Measurements from ENCODE around the gene TTBK1.
"Not testable (repeated sequence)": the region's sequence is repeated elsewhere in the genome, so short reads cannot be mapped to it uniquely, and the experiment has no call there.

TTBK1 gene

GRCh38 chr6:43290339-43290904 is 47.1 kb downstream of the TTBK1 start:
- DNase-seq = no peak

DNA sequence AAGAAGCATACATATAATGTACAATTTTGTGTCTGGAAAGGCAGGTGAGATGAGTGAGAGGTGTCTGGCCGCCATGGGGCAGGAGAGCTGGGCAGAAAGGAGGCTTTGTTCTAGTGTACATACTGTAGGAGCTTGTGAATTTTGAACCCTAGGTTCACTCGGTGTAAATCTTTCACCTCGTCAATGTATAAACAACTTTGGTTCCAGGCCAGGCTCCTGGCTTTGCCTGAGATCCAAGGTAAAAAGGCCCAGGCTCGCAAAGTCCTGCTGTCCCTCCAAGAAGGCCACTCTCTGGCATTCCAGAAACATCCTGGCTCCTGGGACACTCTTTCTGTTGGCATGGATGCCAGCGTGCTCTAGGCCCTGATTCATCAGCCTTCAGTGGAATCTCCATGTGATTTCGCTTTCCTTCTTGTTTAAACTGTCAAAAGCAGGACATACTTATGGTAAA is 47.6 kb downstream of the TTBK1 start:
- no peak for DNase-seq

DNA sequence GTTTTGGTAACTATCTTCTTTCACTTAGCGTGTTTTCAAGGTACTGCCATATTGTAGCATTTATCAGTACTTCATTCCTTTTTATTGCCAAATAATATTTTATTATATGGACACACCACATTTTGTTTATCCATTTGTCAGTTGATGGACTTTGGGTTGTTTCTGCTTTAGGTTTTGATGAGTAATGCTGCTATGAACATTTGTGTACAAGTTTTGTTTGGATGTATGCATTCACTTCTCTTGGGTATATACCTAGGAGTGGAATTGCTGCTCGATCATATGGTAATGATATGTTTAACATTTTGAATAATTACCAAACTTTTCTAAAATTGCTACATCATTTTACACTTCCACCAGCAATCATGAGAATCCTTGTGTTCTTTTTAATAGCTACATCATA is 48.4 kb downstream of the TTBK1 start:
- DNase-seq = no peak

DNA sequence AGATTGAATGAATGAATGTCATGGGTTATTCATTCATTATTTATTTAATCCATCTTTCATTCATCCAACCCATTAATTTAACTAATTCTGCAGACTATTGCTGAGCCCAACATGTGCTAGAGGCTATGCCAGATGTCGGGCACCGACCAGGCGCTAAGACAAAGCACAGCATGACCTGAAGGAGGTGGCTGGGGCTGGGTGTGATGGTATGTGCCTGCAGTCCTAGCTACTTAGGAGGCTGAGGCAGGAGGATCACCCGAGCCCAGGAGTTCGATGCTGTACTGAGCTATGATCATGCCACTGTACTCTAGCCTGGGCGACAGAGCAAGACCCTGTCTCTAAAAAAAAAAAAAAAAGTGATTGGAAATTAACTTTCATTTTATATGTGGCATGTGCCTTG is 49.1 kb downstream of the TTBK1 start:
- no peak for DNase-seq

- DNase-seq = no peak
Measured at GRCh38 chr6:43292763-43293318, 49.6 kb downstream of the TTBK1 start.

- DNase-seq = no peak
Measured at GRCh38 chr6:43293698-43294097, 50.4 kb downstream of the TTBK1 start.

GRCh38 chr6:43294536-43294935 is 51.3 kb downstream of the TTBK1 start:
- no peak for DNase-seq

DNA sequence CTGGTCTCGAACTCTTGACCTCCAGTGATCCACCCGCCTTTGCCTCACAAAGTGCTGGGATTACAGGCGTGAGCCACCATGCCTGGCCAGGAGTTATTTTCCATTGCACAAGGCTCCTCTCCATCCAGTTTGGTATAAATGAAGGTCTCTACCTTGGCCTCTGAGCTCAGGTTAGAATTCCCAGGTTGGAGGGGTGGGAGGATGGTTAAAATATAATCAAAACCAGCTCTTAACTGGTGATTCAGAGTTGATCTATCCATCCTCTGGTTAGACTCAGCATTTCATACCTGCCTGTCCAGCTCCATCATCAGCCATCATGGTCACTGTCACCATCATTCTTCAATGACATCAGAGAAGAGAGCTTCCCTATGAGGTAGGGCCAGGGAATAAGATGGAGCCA is 52.2 kb downstream of the TTBK1 start:
- DNase-seq = no peak

GRCh38 chr6:43296780-43297497 is 53.7 kb downstream of the TTBK1 start:
- no peak for DNase-seq

DNA sequence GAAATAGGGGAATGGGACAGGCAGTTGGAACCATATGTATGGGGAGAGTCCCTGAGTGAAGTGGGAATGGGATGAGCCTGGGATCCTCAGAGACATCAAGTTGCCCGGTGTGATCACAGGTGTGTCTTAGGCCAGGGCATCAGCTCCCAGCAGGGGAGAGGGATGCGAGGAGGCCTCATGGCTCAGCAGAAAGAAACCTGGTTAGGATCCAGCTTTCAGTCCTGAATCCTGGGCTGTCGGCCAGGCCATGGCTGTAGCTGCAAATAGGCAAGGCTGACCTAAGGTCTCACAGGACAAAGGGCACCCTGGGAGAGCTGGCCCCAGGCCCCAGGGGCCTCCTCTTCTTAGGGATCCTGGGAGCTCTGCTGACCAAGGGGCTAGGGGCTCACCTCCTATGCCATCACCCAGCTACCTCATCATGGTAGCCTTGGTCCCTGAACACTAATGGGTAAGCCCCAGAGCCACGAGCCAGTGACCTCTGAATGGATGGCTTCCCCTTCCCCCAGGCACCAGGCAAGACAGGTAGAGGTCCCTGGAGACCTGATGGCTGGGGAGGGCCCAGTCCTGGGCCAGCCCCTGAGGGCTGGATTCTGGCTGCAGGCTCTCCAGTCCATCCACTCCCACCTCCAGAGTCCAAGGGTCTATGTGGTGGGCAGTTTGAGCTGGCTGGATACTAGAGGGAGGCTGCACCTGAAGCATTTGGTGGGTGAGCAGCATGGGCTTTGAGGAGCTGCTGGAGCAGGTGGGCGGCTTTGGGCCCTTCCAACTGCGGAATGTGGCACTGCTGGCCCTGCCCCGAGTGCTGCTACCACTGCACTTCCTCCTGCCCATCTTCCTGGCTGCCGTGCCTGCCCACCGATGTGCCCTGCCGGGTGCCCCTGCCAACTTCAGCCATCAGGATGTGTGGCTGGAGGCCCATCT is 54.6 kb downstream of the TTBK1 start, which contains the start of gene SLC22A7:
TSS of gene SLC22A7 (plus strand) at position 617 of the 921 bp plus-strand sequence. CDS start at position 716, 99 bp downstream.
- no peak for DNase-seq

DNA sequence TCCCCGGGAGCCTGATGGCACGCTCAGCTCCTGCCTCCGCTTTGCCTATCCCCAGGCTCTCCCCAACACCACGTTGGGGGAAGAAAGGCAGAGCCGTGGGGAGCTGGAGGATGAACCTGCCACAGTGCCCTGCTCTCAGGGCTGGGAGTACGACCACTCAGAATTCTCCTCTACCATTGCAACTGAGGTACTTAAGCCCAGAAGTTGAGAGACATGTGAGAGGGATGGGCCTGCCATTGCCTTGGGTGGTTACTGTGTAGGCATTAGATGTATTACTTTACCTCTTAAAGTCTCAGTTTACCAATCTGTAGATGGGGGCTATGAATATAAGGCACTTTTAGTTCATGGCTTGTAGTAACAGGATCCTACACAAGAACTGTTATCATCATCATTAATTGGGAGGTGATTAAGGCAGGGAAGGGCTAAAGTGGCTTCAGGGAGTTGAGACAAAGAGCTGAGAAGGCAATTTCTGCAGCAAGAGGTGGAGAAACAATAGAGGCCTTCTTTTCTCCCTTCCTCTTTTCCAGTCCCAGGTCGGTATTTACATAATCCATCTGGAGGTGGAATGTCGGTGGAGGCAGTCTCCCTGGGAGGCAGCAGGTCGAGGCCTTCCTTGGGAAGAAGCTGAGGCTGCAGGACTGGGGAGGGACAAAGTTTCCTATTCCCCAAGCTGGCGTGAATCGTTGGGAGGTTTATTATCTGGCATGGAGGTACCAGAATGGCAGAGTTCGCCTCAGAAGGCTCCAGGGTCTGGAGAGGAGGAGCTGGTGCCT is 55.5 kb downstream of the TTBK1 start:
- no peak for DNase-seq

- DNase-seq = no peak
Measured at GRCh38 chr6:43299338-43300293, 56.3 kb downstream of the TTBK1 start.

- no peak for DNase-seq
Measured at GRCh38 chr6:43301081-43301870, 58.0 kb downstream of the TTBK1 start.

DNA sequence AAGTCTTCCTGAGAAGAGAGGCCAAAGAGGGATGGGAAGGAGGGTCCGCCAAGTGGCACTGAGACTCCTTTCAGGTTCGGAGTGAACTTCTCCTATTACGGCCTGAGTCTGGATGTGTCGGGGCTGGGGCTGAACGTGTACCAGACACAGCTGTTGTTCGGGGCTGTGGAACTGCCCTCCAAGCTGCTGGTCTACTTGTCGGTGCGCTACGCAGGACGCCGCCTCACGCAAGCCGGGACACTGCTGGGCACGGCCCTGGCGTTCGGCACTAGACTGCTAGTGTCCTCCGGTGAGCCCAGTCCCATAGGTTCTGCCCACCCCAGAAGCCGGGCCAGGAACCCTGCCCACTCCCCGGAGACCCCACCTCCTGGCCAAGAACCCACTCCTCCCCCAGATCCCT is 58.8 kb downstream of the TTBK1 start:
- no peak for DNase-seq

DNA sequence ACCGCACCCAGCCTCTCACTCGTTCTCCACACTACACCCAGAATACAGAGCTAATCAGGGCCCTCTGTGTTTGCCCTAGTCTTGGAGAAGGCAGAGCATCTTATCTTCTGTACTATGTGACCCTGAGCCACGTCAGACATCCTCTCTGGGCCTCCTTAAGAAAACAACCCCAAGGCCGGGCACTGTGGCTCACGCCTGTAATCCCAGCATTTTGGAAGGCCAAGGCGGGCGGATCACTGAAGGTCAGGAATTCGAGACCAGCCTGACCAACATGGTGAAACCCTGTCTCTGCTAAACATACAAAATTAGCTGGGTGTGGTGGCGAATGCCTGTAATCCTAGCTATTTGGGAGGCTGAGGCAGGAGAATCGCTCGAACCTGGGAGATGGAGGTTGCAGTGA is 59.7 kb downstream of the TTBK1 start:
- DNase-seq = not testable (repeated sequence)

DNA sequence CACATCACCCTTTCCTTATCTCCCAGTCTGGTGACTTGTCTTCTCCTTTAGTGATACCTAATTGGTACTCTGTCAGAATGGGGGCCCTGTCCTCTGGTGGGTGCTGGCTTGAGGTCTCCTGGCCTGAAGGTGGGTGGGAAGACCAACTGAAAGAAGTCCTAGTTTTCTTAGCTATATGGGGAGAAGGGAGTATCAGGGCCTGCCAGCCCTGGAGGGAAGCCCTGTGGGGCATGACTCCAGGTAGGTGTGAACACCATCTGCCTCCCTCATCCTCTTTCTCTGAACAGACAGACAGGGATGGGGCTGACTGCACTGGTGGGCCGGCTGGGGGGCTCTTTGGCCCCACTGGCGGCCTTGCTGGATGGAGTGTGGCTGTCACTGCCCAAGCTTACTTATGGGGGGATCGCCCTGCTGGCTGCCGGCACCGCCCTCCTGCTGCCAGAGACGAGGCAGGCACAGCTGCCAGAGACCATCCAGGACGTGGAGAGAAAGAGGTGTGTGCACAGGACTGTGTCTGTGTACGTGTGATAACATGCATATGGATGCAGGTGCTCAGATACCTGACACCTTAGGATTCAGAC is 60.6 kb downstream of the TTBK1 start:
- DNase-seq = no peak

DNA sequence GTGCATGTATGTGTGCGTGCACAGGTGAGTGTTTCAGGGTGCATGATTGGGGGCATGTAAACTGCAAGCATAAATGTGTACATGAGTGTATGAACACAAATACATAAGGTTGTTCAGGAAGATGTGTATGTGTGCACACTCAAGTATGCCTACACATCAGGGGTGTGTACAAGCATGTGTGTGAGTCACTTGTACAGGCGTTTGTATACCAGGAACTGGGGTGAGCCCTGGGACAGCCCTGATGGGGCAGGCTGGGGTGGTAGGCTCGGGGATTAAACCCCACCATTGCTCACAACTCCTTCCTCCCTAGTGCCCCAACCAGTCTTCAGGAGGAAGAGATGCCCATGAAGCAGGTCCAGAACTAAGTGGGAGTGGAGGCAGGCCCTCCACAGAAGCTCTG is 61.1 kb downstream of the TTBK1 start:
- no peak for DNase-seq

DNA sequence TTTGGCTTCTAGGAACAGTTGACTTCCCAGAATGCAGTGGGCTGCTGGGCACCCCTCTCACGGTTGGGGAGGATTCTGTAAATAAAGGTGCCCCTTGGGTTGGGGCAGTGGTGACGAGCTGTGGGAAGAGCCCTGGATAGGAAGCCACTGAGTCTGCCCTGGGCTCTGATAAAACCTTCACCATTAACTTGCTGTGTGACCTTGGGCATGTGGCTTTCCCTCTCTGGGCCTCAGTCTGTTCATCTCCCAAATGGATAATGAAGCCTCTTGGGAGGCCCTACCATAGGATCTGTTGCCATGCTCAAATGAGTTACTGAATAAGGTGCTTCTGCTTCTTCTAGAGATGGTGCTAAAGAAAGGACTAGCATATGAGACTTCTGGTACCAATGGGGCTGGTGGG is 61.6 kb downstream of the TTBK1 start:
- DNase-seq = no peak

- DNase-seq = no peak
Measured at GRCh38 chr6:43306086-43306485, 62.8 kb downstream of the TTBK1 start.
